ENCODE results near the gene ACAT2.
"Not testable (repeated sequence)": the region's sequence is repeated elsewhere in the genome, so short reads cannot be mapped to it uniquely, and the experiment has no call there.

Gene ACAT2

DNA sequence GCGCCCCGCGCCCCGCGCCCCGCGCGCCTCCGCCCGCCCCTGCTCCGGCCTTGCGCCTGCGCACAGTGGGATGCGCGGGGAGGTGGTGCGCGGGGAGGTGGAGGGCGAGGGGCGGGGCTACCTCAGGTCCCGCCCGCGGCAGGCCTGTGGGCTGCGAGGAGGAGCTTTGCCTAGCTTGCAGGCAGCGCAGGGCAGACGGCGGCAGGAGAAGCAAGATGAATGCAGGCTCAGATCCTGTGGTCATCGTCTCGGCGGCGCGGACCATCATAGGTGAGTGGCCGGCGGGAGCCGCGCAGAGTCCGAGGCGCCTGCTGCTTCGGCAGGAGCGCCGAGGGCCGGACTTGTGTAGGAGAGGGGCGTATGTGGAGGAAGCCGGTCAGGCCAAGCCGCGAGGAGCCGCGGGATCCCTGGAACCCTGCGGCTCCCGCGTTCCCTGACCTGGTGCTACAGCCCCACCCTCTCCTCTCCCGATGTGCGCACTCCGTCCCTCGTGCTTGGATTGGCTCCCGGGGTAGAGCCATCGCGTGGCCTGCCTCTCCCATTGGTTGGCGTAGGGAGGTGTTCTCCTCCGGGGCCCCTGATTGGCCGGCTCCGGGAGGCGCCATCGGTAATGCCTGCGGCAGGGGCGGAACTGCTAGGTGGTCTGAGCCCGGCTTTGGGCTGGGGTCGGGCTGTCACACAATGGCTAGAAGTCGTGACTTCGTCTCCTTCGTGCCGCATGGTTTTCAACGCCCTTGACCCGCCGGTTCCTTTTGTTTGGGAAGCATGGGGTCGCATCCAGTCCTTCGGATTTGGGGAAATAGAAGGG lies at the start of gene ACAT2:
TSS of gene ACAT2 (plus strand) at position 173 of the 808 bp plus-strand sequence. CDS start at position 216, 43 bp downstream.
- Histone ChIP-seq H3K27ac (ENCODE audit: low read length) (no peak within 1 kb of the TSS), H3K4me1 (ENCODE audit: control insufficient read depth, insufficient read depth, low read length) (peaks cover 7% of the 10 kb centered on the region), H3K36me3 (ENCODE audit: control insufficient read depth, insufficient read depth, low read length) (peaks cover 16% of the 10 kb centered on the region), H3K4me3 (ENCODE audit: low read length) (peak within 1 kb of the TSS; percentile 83), H3K9me3 (ENCODE audit: control insufficient read depth, insufficient read depth, low read length) (no peaks in the 10 kb centered on the region), H3K27me3 (ENCODE audit: control insufficient read depth, insufficient read depth, low read length) (no peaks in the 10 kb centered on the region)
- no CpG with 5 or more reads among the region's 76 CpGs for WGBS (ENCODE audit: insufficient coverage, insufficient read length)
- peak; percentile 86 for DNase-seq (ENCODE audit: low read depth, low spot score)

DNA sequence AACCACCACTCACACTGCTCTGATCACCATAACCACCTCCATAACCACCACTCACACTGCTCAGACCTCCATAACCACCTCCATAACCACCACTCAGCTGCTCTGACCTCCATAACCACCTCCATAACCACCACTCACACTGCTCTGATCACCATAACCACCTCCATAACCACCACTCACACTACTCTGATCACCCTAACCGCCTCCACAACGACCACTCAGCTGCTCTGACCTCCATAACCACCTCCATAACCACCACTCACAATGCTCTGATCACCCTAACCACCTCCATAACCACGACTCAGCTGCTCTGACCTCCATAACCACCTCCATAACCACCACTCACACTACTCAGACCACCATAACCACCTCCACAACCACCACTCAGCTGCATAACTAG lies 49.5 kb upstream of the ACAT2 start:
- not testable (repeated sequence) for DNase-seq (ENCODE audit: low read depth, low spot score); H3K4me1 ChIP-seq (ENCODE audit: control insufficient read depth, insufficient read depth, low read length); H3K4me3 ChIP-seq (ENCODE audit: low read length); H3K27me3 ChIP-seq (ENCODE audit: control insufficient read depth, insufficient read depth, low read length); H3K36me3 ChIP-seq (ENCODE audit: control insufficient read depth, insufficient read depth, low read length); H3K9me3 ChIP-seq (ENCODE audit: control insufficient read depth, insufficient read depth, low read length); H3K27ac ChIP-seq (ENCODE audit: low read length)
- WGBS (ENCODE audit: insufficient coverage, insufficient read length) = no CpG with 5 or more reads among the region's 3 CpGs

- H3K27me3 ChIP-seq (ENCODE audit: control insufficient read depth, insufficient read depth, low read length) = no peaks in the 10 kb centered on the region
- no CpG with 5 or more reads among the region's 7 CpGs for WGBS (ENCODE audit: insufficient coverage, insufficient read length)
- no peak overlapping the region for H3K4me3 ChIP-seq (ENCODE audit: low read length)
- DNase-seq (ENCODE audit: low read depth, low spot score) = no peak
- no peaks in the 10 kb centered on the region for H3K36me3 ChIP-seq (ENCODE audit: control insufficient read depth, insufficient read depth, low read length)
- no peak overlapping the region for H3K27ac ChIP-seq (ENCODE audit: low read length)
- H3K4me1 ChIP-seq (ENCODE audit: control insufficient read depth, insufficient read depth, low read length) = no peaks in the 10 kb centered on the region
- no peaks in the 10 kb centered on the region for H3K9me3 ChIP-seq (ENCODE audit: control insufficient read depth, insufficient read depth, low read length)
These were observed 47.9 kb upstream of the ACAT2 start for GRCh38 chr6:159713984-159714383.

- H3K27ac ChIP-seq (ENCODE audit: low read length) = no peak overlapping the region
- H3K4me3 ChIP-seq (ENCODE audit: low read length) = no peak overlapping the region
- H3K36me3 ChIP-seq (ENCODE audit: control insufficient read depth, insufficient read depth, low read length) = no peaks in the 10 kb centered on the region
- no peak for DNase-seq (ENCODE audit: low read depth, low spot score)
- WGBS (ENCODE audit: insufficient coverage, insufficient read length) = no CpG with 5 or more reads among the region's 5 CpGs
- no peaks in the 10 kb centered on the region for H3K9me3 ChIP-seq (ENCODE audit: control insufficient read depth, insufficient read depth, low read length)
- no peaks in the 10 kb centered on the region for H3K27me3 ChIP-seq (ENCODE audit: control insufficient read depth, insufficient read depth, low read length)
- H3K4me1 ChIP-seq (ENCODE audit: control insufficient read depth, insufficient read depth, low read length) = no peaks in the 10 kb centered on the region
These were observed 47.4 kb upstream of the ACAT2 start for GRCh38 chr6:159714404-159714803.

- Histone ChIP-seq H3K4me3 (ENCODE audit: low read length) (no peak overlapping the region), H3K4me1 (ENCODE audit: control insufficient read depth, insufficient read depth, low read length) (no peaks in the 10 kb centered on the region), H3K9me3 (ENCODE audit: control insufficient read depth, insufficient read depth, low read length) (no peaks in the 10 kb centered on the region), H3K36me3 (ENCODE audit: control insufficient read depth, insufficient read depth, low read length) (no peaks in the 10 kb centered on the region), H3K27me3 (ENCODE audit: control insufficient read depth, insufficient read depth, low read length) (no peaks in the 10 kb centered on the region), H3K27ac (ENCODE audit: low read length) (no peak overlapping the region)
- DNase-seq (ENCODE audit: low read depth, low spot score) = no peak
- no CpG with 5 or more reads among the region's 3 CpGs for WGBS (ENCODE audit: insufficient coverage, insufficient read length)
These were observed 46.7 kb upstream of the ACAT2 start for GRCh38 chr6:159715166-159715565.

DNA sequence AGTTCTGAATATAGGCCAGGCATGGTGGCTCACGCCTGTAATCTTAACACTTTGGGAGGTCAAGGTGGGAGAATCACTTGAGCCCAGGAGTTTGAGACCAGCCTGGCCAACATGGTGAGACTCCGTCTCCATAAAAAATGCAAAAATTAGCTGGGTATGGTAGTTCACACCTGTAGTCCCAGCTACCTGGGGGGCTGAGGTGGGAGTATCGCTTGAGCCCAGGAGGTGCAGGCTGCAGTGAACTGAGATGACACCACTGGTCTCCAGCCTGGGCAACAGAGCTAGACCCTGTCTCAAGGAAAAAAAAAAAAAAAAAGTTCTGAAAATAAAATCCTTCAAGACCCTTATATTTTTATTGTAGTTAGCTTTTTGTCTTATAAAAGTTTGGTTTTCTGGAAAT lies 46.2 kb upstream of the ACAT2 start:
- no CpG with 5 or more reads among the region's 3 CpGs for WGBS (ENCODE audit: insufficient coverage, insufficient read length)
- H3K4me1 ChIP-seq (ENCODE audit: control insufficient read depth, insufficient read depth, low read length) = no peaks in the 10 kb centered on the region
- H3K27me3 ChIP-seq (ENCODE audit: control insufficient read depth, insufficient read depth, low read length) = no peaks in the 10 kb centered on the region
- H3K4me3 ChIP-seq (ENCODE audit: low read length) = no peak overlapping the region
- H3K27ac ChIP-seq (ENCODE audit: low read length) = no peak overlapping the region
- H3K36me3 ChIP-seq (ENCODE audit: control insufficient read depth, insufficient read depth, low read length) = no peaks in the 10 kb centered on the region
- H3K9me3 ChIP-seq (ENCODE audit: control insufficient read depth, insufficient read depth, low read length) = no peaks in the 10 kb centered on the region
- no peak for DNase-seq (ENCODE audit: low read depth, low spot score)

GRCh38 chr6:159716247-159717096 lies 45.4 kb upstream of the ACAT2 start:
- H3K4me1 ChIP-seq (ENCODE audit: control insufficient read depth, insufficient read depth, low read length) = no peaks in the 10 kb centered on the region
- no peaks in the 10 kb centered on the region for H3K27me3 ChIP-seq (ENCODE audit: control insufficient read depth, insufficient read depth, low read length)
- no CpG with 5 or more reads among the region's 5 CpGs for WGBS (ENCODE audit: insufficient coverage, insufficient read length)
- no peak overlapping the region for H3K27ac ChIP-seq (ENCODE audit: low read length)
- no peaks in the 10 kb centered on the region for H3K9me3 ChIP-seq (ENCODE audit: control insufficient read depth, insufficient read depth, low read length)
- H3K36me3 ChIP-seq (ENCODE audit: control insufficient read depth, insufficient read depth, low read length) = no peaks in the 10 kb centered on the region
- H3K4me3 ChIP-seq (ENCODE audit: low read length) = no peak overlapping the region
- no peak for DNase-seq (ENCODE audit: low read depth, low spot score)

- Histone ChIP-seq H3K9me3 (ENCODE audit: control insufficient read depth, insufficient read depth, low read length) (no peaks in the 10 kb centered on the region), H3K4me1 (ENCODE audit: control insufficient read depth, insufficient read depth, low read length) (no peaks in the 10 kb centered on the region), H3K36me3 (ENCODE audit: control insufficient read depth, insufficient read depth, low read length) (no peaks in the 10 kb centered on the region), H3K4me3 (ENCODE audit: low read length) (no peak overlapping the region), H3K27ac (ENCODE audit: low read length) (no peak overlapping the region), H3K27me3 (ENCODE audit: control insufficient read depth, insufficient read depth, low read length) (no peaks in the 10 kb centered on the region)
- no peak for DNase-seq (ENCODE audit: low read depth, low spot score)
- WGBS (ENCODE audit: insufficient coverage, insufficient read length) = no CpG with 5 or more reads among the region's 3 CpGs
These were observed 43.2 kb upstream of the ACAT2 start for GRCh38 chr6:159718634-159719033.

- H3K4me3 ChIP-seq (ENCODE audit: low read length) = no peak overlapping the region
- H3K27me3 ChIP-seq (ENCODE audit: control insufficient read depth, insufficient read depth, low read length) = no peaks in the 10 kb centered on the region
- H3K9me3 ChIP-seq (ENCODE audit: control insufficient read depth, insufficient read depth, low read length) = no peaks in the 10 kb centered on the region
- no peaks in the 10 kb centered on the region for H3K4me1 ChIP-seq (ENCODE audit: control insufficient read depth, insufficient read depth, low read length)
- WGBS (ENCODE audit: insufficient coverage, insufficient read length) = no CpG with 5 or more reads among the region's 7 CpGs
- no peak for DNase-seq (ENCODE audit: low read depth, low spot score)
- no peak overlapping the region for H3K27ac ChIP-seq (ENCODE audit: low read length)
- H3K36me3 ChIP-seq (ENCODE audit: control insufficient read depth, insufficient read depth, low read length) = no peaks in the 10 kb centered on the region
These were observed 42.6 kb upstream of the ACAT2 start for GRCh38 chr6:159719287-159719686.

DNA sequence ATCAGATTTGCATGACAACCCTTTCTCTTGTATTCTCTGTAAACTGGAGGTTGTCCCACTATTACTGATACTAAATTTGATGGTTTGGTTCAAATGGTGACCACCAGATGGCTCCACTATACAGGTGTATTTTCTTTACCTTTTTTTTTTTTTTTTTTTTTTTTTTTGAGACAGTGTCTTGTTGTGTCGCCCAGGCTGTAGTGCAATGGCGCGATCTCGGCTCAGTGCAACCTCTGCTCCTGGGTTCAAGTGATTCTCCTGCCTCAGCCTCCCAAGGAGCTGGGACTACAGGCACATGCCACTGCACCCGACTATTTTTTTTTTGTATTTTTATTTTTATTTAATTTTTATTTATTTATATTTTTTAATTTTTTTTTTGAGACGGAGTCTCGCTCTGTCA lies 41.1 kb upstream of the ACAT2 start:
- Histone ChIP-seq H3K4me1 (ENCODE audit: control insufficient read depth, insufficient read depth, low read length) (no peaks in the 10 kb centered on the region), H3K27me3 (ENCODE audit: control insufficient read depth, insufficient read depth, low read length) (no peaks in the 10 kb centered on the region), H3K27ac (ENCODE audit: low read length) (no peak overlapping the region), H3K4me3 (ENCODE audit: low read length) (no peak overlapping the region), H3K9me3 (ENCODE audit: control insufficient read depth, insufficient read depth, low read length) (no peaks in the 10 kb centered on the region), H3K36me3 (ENCODE audit: control insufficient read depth, insufficient read depth, low read length) (no peaks in the 10 kb centered on the region)
- DNase-seq (ENCODE audit: low read depth, low spot score) = peak; percentile 29
- no CpG with 5 or more reads among the region's 7 CpGs for WGBS (ENCODE audit: insufficient coverage, insufficient read length)
